Tibial artery (tissue), 4 donors: ENCODE results near the gene LZIC.

ENCODE experiments used
- DNase-seq, 2 donors: peaks; one replicate each; pipeline ENCODE4 v3.0.0-alpha.2; 2019
- H3K27ac ChIP-seq, 2 donors: fragments of 200-600 bp; sonication (generic) in 1 of 2; 1 replicate in 1 of 2; 2 replicates in 1 of 2; pipeline ENCODE4 v1.5.1; 2018 to 2019; ENCODE audit warnings: mild to moderate bottlenecking in 1 of 2
- H3K27me3 ChIP-seq, 2 donors: fragments of 200-600 bp; sonication (generic) in 1 of 2; one replicate each; pipeline versions ENCODE4 v1.5.1 to v1.6.0; 2016 to 2019
- H3K36me3 ChIP-seq, 3 donors: fragments of 200-600 bp; sonication (generic) in 2 of 3; one replicate each; pipeline ENCODE4 v1.5.1; 2016 to 2019; ENCODE audit warnings: mild to moderate bottlenecking in 2 of 3
- H3K4me1 ChIP-seq, 4 donors: fragments of 200-600 bp; sonication (generic) in 2 of 4; 1 replicate in 3 of 4; 2 replicates in 1 of 4; pipeline ENCODE4 v1.5.1; 2016 to 2019
- H3K4me3 ChIP-seq, 2 donors: fragments of 200-600 bp; sonication (generic) in 1 of 2; 1 replicate in 1 of 2; 2 replicates in 1 of 2; pipeline ENCODE4 v1.5.1; 2018 to 2019; ENCODE audit warnings: mild to moderate bottlenecking in 2 of 2
- H3K9me3 ChIP-seq, 3 donors: fragments of 200-600 bp; sonication (generic) in 1 of 3; one replicate each; pipeline ENCODE4 v1.5.1; 2016 to 2019
- intact Hi-C: fragments of 100-400 bp; cut with DNase I; formaldehyde crosslinking; loops from one replicate; pipeline ENCODE4 v1.15.0; 2023; ENCODE audit warnings: low total_unique reads
- TF ChIP-seq, protein P1 (sequence below), 2 experiments: fragments of 200-600 bp in 1 of 2; fragments of 450-650 bp in 1 of 2; IDR thresholded peaks; one replicate each; pipeline ENCODE4 v1.5.1; 2017 to 2019; ENCODE audit warnings: antibody characterized with exemption in 2 of 2, mild to moderate bottlenecking in 1 of 2, moderate library complexity in 1 of 2

LZIC gene

DNA sequence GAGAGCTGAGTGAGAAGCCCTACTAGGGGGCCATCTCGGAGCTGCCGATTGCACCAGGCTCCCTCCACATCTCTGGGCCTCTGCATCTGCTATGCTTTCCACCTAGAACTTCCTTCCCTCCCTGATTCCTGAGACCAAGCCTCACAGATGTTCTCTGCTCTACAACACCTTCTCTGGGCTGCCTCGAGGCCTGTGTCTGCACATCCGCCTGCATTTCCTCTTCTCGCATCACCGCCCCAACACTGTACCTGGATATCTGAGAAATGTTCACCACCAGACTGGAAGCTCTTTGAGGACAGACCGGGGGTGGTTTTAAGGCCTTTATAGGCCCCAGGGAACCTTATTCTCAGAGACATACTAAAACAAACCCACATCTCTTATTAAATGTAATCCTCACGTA lies 53.8 kb downstream of the LZIC start:
- Histone ChIP-seq H3K4me1 (peaks cover 0 to 9% (median 3%) of the 10 kb centered on the region in 4 donors), H3K4me3 (no peak overlapping the region), H3K27me3 (no peaks in the 10 kb centered on the region), H3K9me3 (no peaks in the 10 kb centered on the region), H3K27ac (no peak overlapping the region), H3K36me3 (peaks cover 0 to 12% (median 6%) of the 10 kb centered on the region in 3 donors)
- intact Hi-C loops = no loop called here
- DNase-seq = no peak
- TF ChIP-seq, protein P1, sequence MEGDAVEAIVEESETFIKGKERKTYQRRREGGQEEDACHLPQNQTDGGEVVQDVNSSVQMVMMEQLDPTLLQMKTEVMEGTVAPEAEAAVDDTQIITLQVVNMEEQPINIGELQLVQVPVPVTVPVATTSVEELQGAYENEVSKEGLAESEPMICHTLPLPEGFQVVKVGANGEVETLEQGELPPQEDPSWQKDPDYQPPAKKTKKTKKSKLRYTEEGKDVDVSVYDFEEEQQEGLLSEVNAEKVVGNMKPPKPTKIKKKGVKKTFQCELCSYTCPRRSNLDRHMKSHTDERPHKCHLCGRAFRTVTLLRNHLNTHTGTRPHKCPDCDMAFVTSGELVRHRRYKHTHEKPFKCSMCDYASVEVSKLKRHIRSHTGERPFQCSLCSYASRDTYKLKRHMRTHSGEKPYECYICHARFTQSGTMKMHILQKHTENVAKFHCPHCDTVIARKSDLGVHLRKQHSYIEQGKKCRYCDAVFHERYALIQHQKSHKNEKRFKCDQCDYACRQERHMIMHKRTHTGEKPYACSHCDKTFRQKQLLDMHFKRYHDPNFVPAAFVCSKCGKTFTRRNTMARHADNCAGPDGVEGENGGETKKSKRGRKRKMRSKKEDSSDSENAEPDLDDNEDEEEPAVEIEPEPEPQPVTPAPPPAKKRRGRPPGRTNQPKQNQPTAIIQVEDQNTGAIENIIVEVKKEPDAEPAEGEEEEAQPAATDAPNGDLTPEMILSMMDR (IDR thresholded peaks at IDR 0.05) = no peak

DNA sequence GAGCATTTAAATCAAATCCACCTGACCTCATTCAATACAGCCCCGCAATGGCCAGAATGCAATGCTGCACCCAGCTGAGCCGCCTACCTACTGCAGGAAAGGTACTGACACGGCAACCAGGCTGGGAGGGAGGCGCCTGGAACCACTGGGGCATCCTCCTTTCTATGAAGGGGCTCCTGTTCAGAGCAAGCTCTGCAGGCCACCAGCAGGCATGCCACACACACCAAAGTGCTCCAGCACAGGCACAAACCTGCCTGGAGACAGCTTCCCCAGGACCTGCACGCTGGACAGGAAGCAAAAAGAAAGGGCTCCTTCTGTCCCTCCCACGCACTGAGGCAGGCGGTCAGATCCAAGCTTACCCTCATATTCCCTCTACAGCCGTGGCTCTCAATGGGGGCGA lies 54.3 kb downstream of the LZIC start:
- TF ChIP-seq, protein P1 (IDR thresholded peaks at IDR 0.05) = no peak
- Histone ChIP-seq H3K27ac (no peak overlapping the region), H3K27me3 (no peaks in the 10 kb centered on the region), H3K9me3 (no peaks in the 10 kb centered on the region), H3K4me3 (no peak overlapping the region), H3K4me1 (peaks cover 0 to 9% (median 3%) of the 10 kb centered on the region in 4 donors), H3K36me3 (peaks cover 0 to 12% (median 6%) of the 10 kb centered on the region in 3 donors)
- intact Hi-C loops = no loop called here
- DNase-seq = no peak

DNA sequence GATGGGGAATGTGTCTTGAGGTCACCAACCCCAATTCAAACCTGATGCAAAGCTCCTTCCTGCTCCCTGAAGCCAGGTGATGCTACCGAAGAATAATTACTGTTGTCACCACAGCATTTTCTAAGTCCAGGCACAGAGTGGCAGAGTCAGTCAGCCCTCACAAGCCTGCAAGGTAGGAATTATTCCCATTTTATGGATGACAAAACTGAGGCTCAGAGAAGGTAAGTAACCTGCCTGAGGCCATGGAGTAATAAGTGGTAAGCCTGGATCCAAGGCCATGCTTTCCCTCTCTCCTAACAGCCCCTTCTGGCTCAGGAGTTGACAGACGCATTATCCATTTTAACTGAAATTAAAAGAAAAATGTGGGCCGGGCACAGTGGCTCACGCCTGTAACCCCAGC lies 56.1 kb downstream of the LZIC start:
- Histone ChIP-seq H3K36me3 (peaks cover 0 to 12% (median 6%) of the 10 kb centered on the region in 3 donors), H3K27ac (no peak overlapping the region), H3K4me1 (peaks cover 0 to 15% (median 3%) of the 10 kb centered on the region in 4 donors)

DNA sequence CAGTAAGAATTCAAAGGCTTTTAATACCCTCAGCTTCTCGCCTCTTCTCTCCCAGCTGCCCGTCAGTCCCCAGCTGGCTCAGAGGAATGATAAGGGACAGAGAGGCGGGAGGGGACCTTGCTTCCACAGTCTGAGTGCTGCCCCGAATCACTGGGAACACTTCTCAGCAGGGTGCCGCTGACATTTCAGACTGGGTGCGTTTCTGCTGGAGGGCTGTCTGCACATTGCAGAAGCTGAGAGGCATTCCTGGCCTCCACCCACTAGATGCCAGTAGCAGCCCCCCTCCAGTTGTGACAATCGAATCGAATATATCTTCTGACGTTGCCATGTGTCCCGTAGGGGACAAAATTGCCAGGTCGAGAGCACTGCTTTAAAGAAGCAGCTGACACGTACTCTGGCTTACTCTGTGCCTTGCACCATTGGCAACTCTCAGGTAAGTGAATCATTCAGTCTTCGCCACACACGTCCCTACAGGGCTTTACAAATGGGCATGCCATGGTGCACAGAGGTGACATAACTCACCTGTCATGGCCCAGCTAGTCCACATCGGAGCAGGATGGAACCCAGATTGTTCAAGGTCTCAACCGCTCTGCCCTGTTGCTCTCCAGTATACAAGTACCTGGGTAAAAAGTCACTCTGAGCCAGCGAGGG lies 57.0 kb downstream of the LZIC start:
- TF ChIP-seq, protein P1 (IDR thresholded peaks at IDR 0.05) = no peak
- H3K36me3 ChIP-seq = peaks cover 0 to 12% (median 6%) of the 10 kb centered on the region in 3 donors
- H3K9me3 ChIP-seq = no peaks in the 10 kb centered on the region
- no peak overlapping the region for H3K4me3 ChIP-seq
- H3K4me1 ChIP-seq = peaks cover 0 to 18% (median 3%) of the 10 kb centered on the region in 4 donors
- no peak overlapping the region for H3K27ac ChIP-seq
- DNase-seq = no peak
- H3K27me3 ChIP-seq = no peaks in the 10 kb centered on the region
- intact Hi-C loops = no loop called here

More for the DNA sequence above, 56.1 kb downstream of the LZIC start:
- Histone ChIP-seq H3K4me3 (no peak overlapping the region), H3K27me3 (no peaks in the 10 kb centered on the region), H3K9me3 (no peaks in the 10 kb centered on the region)
- DNase-seq = no peak
- TF ChIP-seq, protein P1 (IDR thresholded peaks at IDR 0.05) = no peak
- intact Hi-C loops = no loop called here

DNA sequence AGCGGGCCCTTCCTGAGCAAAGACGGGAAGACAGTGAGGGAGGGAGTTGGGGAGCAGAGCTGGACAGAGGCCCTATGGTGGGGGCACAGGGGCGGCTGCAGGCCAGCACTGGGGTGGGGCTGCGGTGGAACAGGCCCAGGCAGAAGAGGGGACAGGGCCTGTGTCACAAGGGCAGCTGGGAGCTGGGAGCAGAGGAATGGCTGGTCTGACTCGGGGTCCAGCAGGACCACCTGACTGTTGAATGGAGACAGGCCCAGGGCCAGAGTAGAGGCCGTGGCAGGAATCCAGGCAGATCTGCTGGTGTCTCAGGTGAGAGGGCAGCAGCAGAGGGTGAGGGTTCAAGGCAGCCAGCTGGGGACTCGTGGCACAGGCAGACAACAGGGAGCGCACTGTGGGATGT lies 58.4 kb downstream of the LZIC start:
- no peaks in the 10 kb centered on the region for H3K9me3 ChIP-seq
- TF ChIP-seq, protein P1 (IDR thresholded peaks at IDR 0.05) = no peak
- H3K27ac ChIP-seq = no peak overlapping the region
- H3K36me3 ChIP-seq = peaks cover 0 to 12% (median 0%) of the 10 kb centered on the region in 3 donors
- no peak for DNase-seq
- H3K4me1 ChIP-seq = peaks cover 0 to 18% (median 0%) of the 10 kb centered on the region in 4 donors
- H3K27me3 ChIP-seq = no peaks in the 10 kb centered on the region
- H3K4me3 ChIP-seq = no peak overlapping the region
- intact Hi-C loops = no loop called here
